ENCODE results near the gene FABP7.

Gene FABP7

GRCh38 chr6:122833021-122833491 lies 53.5 kb downstream of the FABP7 start:
- no peak overlapping the region for H3K4me3 ChIP-seq (ENCODE audit: low read depth, low read length)
- TF ChIP-seq CTCF (IDR thresholded peaks at IDR 0.05; ENCODE audit: low read depth, low read length), result no peak

All from WI38 (cell line).